ENCODE data around the gene ATXN2. TPM values are rescaled to one million over a fixed set of nuclear protein-coding genes. Genes with fewer than 3 reads are reported as not detected.
A peak's percentile ranks its signal among the peaks of the same experiment; 100 is the strongest.
"Not testable (repeated sequence)": the region's sequence is repeated elsewhere in the genome, so short reads cannot be mapped to it uniquely, and the experiment has no call there.

ATXN2 gene
- polyA plus RNA-seq, 3 donors, result 62.4 to 87.5 (median 75.6) TPM

DNA sequence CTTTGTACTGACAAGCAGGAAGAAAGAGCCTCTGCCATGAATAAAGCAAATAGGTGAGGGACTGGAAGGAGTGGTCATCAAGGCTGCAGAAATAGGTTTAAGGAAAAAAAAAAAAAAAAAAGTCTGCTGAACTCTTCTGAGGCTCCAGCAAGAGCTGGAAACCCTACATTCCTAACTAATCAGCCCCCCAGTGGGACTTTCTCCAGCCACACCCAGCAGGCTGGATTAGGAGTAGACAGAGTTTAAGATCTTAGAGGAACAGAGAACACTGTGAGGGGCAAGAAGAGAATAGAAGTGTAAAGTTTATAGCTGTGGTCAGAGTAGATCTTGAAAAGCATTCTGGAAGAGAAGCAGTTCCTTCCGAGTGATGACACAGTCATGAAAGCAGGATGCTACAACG is 66.4 kb downstream of the ATXN2 start:
- no peak for DNase-seq (ENCODE audit: extremely low read depth in 1 of 11, low read depth in 9 of 11, low spot score in 4 of 11)

DNA sequence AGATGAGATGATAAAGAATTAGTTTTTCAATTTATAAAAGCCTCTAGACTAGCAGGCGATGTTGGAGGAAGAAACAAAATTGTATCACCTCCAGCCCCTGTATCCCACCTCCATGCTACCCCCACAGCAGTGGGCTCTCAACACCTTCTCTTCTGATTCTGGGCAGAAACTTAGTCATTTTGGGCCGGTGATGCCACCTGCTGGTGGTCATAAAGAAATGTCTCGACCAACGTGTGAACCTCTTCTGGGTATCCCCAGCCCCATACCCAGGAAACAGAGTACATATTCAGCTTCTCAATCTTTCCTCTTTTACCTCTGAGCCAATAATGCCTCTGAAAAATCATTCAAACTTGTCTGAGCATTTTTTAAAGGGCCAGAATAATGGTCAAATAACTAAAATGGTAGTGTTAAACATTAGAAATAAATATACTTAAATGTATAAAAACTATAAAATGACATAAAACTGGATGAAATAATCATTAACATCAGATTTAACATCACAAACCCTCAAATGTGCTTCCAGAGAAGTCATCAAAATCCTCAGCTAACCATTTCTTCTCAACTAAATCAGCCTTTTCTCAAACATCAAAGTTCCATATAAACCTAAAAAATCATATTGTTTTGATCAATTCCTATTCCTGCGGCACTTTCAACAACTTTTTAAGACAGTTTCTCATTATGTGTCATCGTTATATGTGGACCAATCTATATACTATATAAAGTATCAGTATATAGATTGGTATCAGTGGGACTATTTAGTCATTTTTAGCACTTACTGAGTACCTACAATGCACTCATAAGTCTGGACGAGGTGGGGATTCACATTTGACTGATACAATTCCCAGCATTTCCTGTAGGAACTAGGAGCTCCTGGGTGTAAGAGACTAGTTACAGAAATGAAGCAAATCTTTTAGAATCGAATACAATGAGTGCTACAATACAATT is 69.4 kb downstream of the ATXN2 start:
- peak; percentile 13 to 46 (median 23) for DNase-seq (ENCODE audit: extremely low read depth in 1 of 11, low read depth in 9 of 11, low spot score in 4 of 11)

DNA sequence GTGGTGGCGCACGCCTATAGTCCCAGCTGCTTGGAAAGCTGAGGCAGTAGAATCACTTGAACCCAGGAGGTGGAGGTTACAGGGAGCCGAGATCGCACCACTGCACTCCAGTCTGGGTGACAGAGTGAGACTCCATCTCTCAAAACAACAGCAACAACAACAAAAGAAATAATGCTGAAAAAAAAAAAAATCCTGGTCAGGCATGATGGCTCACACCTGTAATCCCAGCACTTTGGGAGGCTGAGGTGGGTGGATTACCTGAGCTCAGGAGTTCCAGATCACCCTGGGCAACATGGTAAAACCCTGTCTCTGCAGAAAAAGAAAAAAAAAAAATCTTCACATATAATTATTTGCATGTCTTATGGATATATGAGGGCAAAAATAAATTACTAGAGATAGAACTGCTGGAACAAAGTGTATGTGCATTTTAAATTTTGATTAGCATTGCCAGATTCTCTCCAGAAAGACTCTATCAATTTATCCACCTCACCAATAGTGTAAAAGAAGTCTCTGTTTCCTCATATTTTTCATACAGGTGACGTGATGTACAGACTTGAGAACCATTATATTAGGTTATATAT is 75.4 kb downstream of the ATXN2 start:
- no peak for DNase-seq (ENCODE audit: extremely low read depth in 1 of 11, low read depth in 9 of 11, low spot score in 4 of 11)

DNA sequence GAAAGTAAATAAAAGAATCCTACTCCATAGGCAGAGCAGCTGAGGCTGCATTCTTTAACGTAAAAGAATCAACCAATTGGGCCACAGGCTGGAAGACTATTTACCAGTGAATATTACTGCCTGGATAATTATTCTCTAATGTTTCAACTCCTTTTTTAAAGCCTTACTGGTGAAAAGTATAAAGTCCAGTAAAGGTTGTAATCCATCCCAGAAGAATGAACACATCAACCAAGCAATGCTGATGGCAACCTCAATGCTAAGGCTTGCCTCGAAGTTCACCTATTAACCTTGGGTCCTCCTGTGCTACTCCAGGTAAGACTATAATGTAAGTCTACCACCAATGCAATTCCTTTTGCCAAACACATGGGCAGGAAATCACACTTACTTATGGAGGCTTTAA is 77.3 kb downstream of the ATXN2 start:
- DNase-seq (ENCODE audit: extremely low read depth in 1 of 11, low read depth in 9 of 11, low spot score in 4 of 11), result no peak

DNA sequence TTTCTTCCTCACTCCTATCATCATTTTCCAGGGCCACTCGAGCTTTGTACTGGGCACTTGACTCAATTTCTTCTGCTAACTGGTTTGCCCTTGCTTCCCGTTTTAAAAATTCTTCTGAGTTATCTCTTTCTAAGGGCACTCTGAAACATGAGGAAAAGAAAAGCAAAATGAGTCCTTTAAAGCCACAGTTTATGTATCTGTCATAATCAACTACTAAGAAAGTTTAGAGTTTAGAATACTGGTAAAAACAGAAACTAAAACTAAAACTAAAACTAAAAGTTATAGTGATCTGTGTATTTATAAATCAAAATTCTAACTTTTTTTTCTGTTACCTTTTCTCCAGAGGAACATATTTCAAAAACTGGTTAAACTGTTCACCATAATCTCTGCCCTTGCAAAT is 79.2 kb downstream of the ATXN2 start:
- no peak for DNase-seq (ENCODE audit: extremely low read depth in 1 of 11, low read depth in 9 of 11, low spot score in 4 of 11)

DNA sequence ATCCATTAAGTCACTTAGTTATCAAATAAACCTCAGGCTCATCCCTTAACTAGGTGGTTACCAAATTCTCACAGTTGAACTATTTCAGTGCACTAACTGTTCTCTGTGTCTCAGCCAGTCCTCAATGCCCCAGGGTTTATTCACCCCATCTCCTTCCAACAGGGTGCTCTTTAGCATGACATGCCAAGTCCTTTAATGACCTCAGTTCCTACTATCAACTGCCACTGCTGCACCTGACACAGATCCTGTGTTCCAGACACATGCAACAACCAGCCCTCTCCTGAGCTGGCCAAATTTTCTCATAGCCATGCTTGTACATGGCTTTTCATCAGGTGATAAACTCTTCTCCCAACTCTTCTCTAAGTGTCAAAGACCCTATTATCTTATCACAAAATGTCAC is 80.0 kb downstream of the ATXN2 start:
- DNase-seq (ENCODE audit: extremely low read depth in 1 of 11, low read depth in 9 of 11, low spot score in 4 of 11), result no peak

DNA sequence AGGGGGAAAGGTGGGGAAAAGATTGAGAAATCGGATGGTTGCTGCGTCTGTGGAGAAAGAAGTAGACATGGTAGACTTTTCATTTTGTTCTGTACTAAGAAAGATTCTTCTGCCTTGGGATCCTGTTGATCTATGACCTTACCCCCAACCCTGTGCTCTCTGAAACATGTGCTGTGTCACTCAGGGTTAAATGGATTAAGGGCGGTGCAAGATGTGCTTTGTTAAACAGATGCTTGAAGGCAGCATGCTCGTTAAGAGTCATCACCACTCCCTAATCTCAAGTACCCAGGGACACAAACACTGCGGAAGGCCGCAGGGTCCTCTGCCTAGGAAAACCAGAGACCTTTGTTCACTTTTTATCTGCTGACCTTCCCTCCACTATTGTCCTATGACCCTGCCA is 91.4 kb downstream of the ATXN2 start:
- not testable (repeated sequence) for DNase-seq (ENCODE audit: extremely low read depth in 1 of 11, low read depth in 9 of 11, low spot score in 4 of 11)

DNA sequence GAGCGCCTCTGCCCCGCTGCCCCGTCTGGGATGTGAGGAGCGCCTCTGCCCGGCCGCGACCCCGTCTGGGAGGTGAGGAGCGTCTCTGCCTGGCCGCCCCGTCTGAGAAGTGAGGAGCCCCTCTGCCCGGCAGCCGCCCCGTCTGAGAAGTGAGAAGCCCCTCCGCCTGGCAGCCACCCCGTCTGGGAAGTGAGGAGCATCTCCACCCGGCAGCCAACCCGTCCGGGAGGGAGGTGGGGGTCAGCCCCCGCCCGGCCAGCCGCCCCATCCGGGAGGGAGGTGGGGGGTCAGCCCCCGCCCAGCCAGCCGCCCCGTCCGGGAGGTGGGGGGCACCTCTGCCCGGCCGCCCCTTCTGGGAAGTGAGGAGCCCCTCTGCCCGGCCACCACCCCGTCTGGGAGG is 91.9 kb downstream of the ATXN2 start:
- not testable (repeated sequence) for DNase-seq (ENCODE audit: extremely low read depth in 1 of 11, low read depth in 9 of 11, low spot score in 4 of 11)

DNA sequence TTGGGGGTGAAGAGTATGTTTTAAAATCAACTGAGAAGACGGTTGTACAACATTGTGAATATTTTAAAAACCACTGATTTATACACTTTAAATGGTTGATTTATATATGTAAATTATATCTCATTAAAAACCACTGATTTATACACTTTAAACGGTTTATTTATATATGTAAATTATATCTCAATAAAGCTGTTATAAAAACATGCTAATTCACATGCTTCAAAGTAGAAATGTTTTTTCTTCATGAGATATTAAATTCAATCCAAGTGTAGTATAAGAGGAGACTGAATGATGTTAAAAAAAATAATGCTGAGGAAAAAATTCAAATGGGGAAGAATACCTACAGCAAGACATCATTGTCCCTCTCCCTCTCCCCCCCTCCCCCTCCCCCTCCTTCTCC is 92.9 kb downstream of the ATXN2 start:
- no peak for DNase-seq (ENCODE audit: extremely low read depth in 1 of 11, low read depth in 9 of 11, low spot score in 4 of 11)

DNA sequence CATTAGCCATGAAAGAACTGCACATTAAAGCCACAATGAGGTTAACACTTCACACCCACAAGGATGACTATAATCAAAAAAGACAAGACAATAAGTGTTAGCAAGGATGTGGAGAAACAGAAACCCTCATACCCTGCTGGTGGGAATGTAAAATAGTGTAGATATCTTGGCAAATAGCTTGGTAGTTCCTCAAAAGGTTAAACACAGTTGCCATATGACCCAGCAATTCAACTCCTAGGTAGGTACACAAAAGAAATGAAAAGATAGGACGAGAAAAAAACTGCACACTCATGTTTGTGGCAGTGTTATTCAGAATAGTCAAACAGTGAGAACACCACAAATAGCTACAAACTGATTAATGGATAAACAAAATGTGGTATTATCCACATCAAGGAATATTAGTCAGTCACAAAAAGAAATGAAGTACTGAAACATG is 93.5 kb downstream of the ATXN2 start:
- DNase-seq (ENCODE audit: extremely low read depth in 1 of 11, low read depth in 9 of 11, low spot score in 4 of 11), result no peak

DNA sequence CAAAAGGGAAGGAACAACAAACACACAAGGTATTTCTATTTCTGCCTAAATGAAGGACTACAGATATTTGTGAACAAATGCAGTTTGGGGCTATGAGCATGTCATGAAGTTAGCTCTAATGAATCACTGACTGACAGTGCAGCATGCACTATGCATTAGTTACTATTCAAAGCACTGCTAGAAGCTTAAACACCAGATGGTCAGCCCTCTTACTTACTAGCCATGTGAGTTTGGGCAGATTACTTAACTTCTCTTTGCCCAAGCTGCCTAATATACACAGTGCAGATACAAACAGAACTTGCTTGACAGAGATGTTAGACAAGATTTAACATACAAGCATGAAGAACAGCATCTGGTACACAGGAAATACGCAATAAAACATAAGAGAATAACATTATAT is 96.0 kb downstream of the ATXN2 start:
- no peak for DNase-seq (ENCODE audit: extremely low read depth in 1 of 11, low read depth in 9 of 11, low spot score in 4 of 11)

DNA sequence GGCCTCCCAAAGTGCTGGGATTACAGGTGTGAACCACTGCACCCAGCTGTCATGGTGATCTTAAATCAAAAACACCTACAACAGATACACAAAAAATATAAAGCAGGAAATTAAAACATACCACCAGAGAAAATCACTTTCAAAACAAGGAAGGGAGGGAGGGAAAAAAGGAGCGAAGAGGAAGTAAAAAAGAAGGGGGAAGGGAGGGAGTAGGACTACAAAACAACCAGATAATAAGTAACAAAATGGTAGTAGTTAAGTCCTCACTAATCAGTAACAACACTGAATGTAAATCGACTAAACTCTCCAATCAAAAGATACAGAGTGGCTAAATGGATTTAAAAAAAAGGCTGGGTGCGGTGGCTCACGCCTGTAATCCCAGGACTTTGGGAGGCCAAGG is 104.4 kb downstream of the ATXN2 start:
- no peak for DNase-seq (ENCODE audit: extremely low read depth in 1 of 11, low read depth in 9 of 11, low spot score in 4 of 11)

DNA sequence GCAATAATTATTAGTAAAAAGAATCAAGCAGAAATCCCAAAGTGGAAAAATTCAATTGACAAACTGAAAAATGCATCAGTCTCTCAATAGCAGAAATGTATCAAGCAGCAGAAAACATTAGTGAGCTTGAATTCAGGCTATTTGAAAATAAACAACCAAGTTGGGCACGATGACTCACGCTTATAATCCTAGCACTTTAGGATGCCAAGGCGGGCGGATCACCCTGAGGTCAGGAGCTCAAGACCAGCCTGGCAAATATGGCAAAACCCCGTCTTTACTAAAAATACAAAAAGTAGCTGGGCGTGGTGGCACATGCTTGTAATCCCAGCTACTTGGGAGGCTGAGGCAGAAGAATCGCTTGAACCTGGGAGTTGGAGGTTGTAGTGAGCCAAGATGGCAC is 106.1 kb downstream of the ATXN2 start:
- DNase-seq (ENCODE audit: extremely low read depth in 1 of 11, low read depth in 9 of 11, low spot score in 4 of 11), result not testable (repeated sequence)

DNA sequence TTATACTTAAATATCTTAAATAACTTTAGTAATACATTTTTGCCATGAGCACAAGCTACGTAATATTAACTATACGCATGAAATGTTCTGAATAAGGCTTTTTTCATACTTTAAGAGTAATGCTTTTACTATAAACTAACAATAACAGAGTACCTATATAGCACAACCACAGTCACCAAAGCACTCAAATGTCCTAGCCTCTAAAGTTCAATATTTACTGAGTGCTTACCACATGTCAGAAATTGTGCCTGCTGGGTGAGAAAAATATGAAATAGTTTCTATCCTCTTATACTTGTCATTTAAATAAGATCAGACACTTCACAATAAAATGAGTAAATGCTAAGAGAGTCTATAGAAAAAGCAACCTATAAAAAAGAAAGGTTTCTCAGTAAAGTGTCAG is 110.3 kb downstream of the ATXN2 start:
- no peak for DNase-seq (ENCODE audit: extremely low read depth in 1 of 11, low read depth in 9 of 11, low spot score in 4 of 11)

DNA sequence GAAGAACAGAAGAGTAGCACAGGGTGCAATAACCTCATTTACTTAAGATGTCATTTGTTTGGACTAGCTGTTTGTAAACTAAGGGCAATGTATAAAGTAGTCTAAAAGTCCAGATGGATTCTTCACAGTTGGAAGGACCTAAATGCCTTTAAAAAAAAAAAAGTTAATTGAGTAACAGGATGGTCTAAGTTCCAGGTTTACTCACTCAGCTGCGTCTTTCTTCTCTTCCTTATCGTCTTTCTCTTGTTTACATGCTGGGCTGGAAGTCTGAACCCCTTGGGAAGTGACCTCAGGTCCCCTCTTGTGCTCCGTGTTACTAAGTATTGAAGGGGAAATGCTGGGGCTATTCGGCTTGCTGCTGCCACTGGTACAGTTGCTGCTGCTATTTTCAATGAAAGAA is 110.8 kb downstream of the ATXN2 start:
- no peak for DNase-seq (ENCODE audit: extremely low read depth in 1 of 11, low read depth in 9 of 11, low spot score in 4 of 11)

DNA sequence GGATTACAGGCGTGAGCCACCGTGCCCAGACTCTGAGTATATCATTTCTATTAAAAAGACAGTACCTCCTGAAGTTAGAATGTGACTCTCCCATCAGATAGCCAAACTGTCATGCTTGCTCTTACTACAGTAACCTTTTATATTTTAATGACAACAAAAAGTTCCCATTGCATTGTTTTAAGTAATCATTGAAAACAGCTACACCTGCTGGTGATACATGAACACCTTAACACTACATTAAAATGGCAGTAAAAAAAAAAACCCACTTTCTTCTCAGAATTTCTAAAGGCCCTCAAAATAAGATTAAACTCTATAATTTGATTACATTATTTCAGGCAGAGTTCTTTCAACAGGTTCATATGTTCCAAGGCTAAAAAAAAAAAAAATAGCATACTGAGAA is 116.7 kb downstream of the ATXN2 start:
- DNase-seq (ENCODE audit: extremely low read depth in 1 of 11, low read depth in 9 of 11, low spot score in 4 of 11), result no peak

DNA sequence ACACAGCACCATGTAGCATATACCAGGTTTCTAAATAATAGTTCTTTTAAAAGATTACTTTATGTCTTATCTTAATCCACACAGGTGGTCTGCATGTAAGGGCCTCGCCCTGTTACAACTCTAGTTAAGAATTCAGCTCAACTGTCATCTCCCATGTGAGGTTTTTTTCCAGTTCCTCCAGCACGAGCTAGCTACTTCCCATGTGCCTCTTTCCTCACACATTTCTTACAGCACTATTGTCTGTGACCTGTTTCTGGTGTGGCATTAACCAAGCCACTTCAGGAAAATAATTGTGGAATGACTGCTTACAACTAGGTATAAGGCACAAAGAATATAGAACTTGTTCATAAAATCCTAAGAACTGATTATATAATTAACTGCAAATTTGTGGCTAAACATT is 127.9 kb downstream of the ATXN2 start:
- DNase-seq (ENCODE audit: extremely low read depth in 1 of 11, low read depth in 9 of 11, low spot score in 4 of 11), result no peak

DNA sequence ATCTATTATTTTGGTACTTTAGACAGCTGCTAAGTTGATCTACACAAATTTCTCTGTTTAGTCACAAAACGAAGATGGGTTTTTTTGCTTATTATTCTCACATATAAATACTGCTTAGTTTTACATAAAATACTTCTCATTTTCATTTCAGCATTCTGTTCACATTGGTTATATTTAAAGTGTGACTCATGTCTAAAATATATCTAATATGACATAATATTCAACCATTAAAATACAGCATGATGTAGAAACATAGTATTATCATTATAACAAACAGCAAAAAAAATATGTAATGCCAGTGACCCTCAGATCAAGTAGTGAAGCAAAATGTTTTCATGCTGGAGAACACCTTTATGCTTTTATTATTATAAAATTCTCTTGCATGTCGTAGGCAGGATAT is 129.7 kb downstream of the ATXN2 start:
- no peak for DNase-seq (ENCODE audit: extremely low read depth in 1 of 11, low read depth in 9 of 11, low spot score in 4 of 11)

DNA sequence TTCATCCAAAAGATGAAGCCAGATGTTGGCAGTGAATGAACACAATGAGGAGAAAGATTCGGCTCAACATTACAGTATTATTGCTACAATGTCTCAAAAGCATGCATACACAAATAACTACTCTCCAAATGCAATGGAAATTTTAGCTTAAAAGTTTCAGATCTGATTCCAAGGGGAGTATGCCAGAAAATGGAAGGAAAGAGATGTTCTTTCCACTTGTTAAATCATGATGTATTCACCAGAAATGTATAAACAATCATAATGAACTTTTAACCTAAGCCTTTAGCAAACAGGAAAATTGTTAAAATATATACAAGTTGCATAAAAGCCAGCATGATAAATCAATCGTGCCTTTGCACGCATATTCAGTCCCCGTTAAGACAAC is 131.3 kb downstream of the ATXN2 start:
- DNase-seq (ENCODE audit: extremely low read depth in 1 of 11, low read depth in 9 of 11, low spot score in 4 of 11), result no peak

DNA sequence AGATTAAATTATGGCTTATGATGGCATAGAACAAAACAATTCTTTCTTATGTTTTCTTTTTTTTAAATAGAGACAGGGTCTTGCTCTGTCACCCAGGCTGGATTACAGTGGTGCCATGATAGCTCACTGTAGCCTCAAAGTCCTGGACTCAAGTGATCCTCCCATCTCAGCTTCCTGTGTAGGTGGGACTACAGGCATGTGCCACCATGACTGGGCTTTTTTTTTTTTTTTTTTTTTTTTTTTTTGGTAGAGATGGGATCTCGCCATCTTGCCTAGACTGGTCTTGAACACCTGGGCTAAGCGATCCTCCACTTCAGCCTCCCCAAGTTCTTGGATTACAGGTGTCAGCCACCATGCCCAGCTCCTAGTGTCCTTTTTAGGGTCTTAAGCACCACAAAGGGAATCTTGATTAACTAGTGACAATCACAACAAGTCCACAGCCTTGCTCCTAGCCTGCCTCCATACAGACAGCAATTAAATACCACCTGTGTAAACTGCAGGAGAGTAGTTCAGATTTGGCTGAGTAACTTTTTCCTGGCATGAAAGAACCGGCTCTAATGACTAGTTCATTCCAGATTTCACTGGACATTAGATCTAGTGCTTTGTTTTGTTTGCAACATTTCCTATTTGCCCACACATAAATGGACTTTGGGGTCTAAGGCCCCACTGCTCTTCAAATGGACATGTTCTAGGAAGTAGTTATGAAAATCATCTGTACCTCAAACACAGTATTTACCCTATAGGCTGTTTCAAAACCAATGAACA is 131.8 kb downstream of the ATXN2 start:
- DNase-seq (ENCODE audit: extremely low read depth in 1 of 11, low read depth in 9 of 11, low spot score in 4 of 11), result no peak
